Measurements from ENCODE around the gene NOL3. TPM values are rescaled to one million over a fixed set of nuclear protein-coding genes. Genes with fewer than 3 reads are reported as not detected.

Gene NOL3
- total and polyA plus RNA-seq, 2 of the 4 experiments (the other 2 are of a cell fraction): 6.1 to 17.2 TPM

DNA sequence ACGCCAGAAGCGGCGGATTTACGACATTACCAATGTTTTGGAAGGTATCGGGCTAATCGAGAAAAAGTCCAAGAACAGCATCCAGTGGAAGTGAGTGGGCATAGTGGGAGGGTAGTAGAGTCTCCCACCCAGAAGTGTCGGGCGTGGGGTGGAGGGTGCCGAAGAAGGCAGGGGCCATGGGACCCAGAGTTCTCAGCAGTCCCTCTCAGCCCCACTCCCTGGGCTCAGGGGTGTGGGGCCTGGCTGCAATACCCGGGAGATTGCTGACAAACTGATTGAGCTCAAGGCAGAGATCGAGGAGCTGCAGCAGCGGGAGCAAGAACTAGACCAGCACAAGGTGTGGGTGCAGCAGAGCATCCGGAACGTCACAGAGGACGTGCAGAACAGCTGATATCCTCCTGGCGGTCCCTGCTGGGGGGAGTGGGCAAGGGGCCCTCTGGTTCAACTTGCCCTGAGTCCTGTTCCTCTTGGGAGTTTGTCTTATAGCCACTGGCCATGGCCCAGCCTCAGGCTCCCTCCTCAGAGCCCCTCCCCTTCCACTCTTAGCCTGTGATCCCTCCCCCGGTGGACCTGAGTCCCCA lies 22.5 kb downstream of the NOL3 start:
- Histone ChIP-seq H2AK9ac (replicated peaks; ENCODE audit: low read depth, low read length, poor library complexity) (peak overlapping the region; percentile 100), H2AK5ac (ENCODE audit: low read depth, low read length) (peak overlapping the region; percentile 92), H4K5ac (ENCODE audit: low read depth, low read length) (peak overlapping the region; percentile 85), H3K27ac (ENCODE audit: insufficient read depth, low read length) (peak overlapping the region; percentile 95), H3K79me1 (ENCODE audit: low read depth in 1 of 2, low read length in 2 of 2) (peaks cover 25 to 54% of the 10 kb centered on the region in 2 experiments), H3K14ac (replicated peaks; ENCODE audit: low read depth, low read length) (peak overlapping the region; percentile 97), H3K36me3 (ENCODE audit: control insufficient read depth, insufficient read depth, low read length) (peaks cover 45% of the 10 kb centered on the region), H3K9me1 (ENCODE audit: insufficient read depth, low read length) (peaks cover 23% of the 10 kb centered on the region), H3K9me3 (ENCODE audit: control insufficient read depth, insufficient read depth, low read length) (no peaks in the 10 kb centered on the region), H3K4me2 (ENCODE audit: low read depth, low read length) (peak overlapping the region; percentile 75), H2BK5ac (ENCODE audit: low read depth, low read length, poor library complexity, severe bottlenecking) (peak overlapping the region; percentile 88), H4K20me1 (ENCODE audit: insufficient read depth, low read length) (peaks cover 34% of the 10 kb centered on the region), H3K4me3 (ENCODE audit: insufficient read depth, low read depth, low read length) (peak overlapping the region; percentile 95), H3K56ac (ENCODE audit: extremely low read depth, insufficient read depth, low read length) (peak overlapping the region; percentile 69), H2BK120ac (ENCODE audit: low read depth, low read length) (no peak overlapping the region), H2AFZ (replicated peaks; ENCODE audit: low read length, poor library complexity) (peak overlapping the region; percentile 98), H2BK15ac (ENCODE audit: low read depth, low read length) (0 out of 3 replicates have a peak overlapping the region, but pooled peaks have one; percentile 21), H3K18ac (ENCODE audit: low read depth, low read length) (no peak overlapping the region), H3K23ac (ENCODE audit: low read depth, low read length) (peak overlapping the region; percentile 80; the same call in 1 of the 2 replicates), H4K91ac (ENCODE audit: insufficient read depth, low read depth, low read length) (peak overlapping the region; percentile 93), H4K8ac (ENCODE audit: low read depth in 2 of 2, low read length in 2 of 2) (peak overlapping the region; percentile 83 to 98; a peak in 3 of 4 replicates), H3K27me3 (ENCODE audit: control insufficient read depth, insufficient read depth, low read length) (no peaks in the 10 kb centered on the region), H3K4me1 (ENCODE audit: control insufficient read depth, insufficient read depth, low read length) (peaks cover 15% of the 10 kb centered on the region), H3K4ac (ENCODE audit: low read depth, low read length) (peak overlapping the region; percentile 93), H2BK20ac (ENCODE audit: low read depth, low read length) (no peak overlapping the region), H3K9ac (ENCODE audit: low read depth, low read length) (peak overlapping the region; percentile 98)
- intact Hi-C loops (cut with micrococcal nuclease) (no loop called here), dilution Hi-C loops (cut with HindIII; ENCODE audit: low sequenced_read_pairs, unreplicated experiment) (no loop called here), in situ Hi-C loops (cut with MboI; ENCODE audit: low sequenced_read_pairs) (no loop called here)
- ATAC-seq (ENCODE audit: low read depth) (no peak), DNase-seq (no peak)
- CTCF ChIA-PET: no interaction called here
- no TSS peak for BruUV-seq (replicated peaks)
- 80% methylated on average over 4 of the region's 17 CpGs; no CpG with 5 or more reads in 1 of the 2 experiments for WGBS, 2 experiments (ENCODE audit: extremely low coverage in 2 of 2, insufficient read length in 1 of 2)
- TF ChIP-seq, protein P1, sequence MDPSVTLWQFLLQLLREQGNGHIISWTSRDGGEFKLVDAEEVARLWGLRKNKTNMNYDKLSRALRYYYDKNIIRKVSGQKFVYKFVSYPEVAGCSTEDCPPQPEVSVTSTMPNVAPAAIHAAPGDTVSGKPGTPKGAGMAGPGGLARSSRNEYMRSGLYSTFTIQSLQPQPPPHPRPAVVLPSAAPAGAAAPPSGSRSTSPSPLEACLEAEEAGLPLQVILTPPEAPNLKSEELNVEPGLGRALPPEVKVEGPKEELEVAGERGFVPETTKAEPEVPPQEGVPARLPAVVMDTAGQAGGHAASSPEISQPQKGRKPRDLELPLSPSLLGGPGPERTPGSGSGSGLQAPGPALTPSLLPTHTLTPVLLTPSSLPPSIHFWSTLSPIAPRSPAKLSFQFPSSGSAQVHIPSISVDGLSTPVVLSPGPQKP (IDR thresholded peaks at IDR 0.05; ENCODE audit: borderline replicate concordance, low read depth, low read length): no peak
- no peak for TF ChIP-seq MXI1 (IDR thresholded peaks at IDR 0.05; ENCODE audit: borderline replicate concordance, low read depth, low read length)
- no peak for TF ChIP-seq RAD21 (IDR thresholded peaks at IDR 0.05; ENCODE audit: low read length)
- TF ChIP-seq POLR2A (IDR thresholded peaks at IDR 0.05; ENCODE audit: low read depth, low read length): no peak
- no peak for TF ChIP-seq RCOR1 (IDR thresholded peaks at IDR 0.05; ENCODE audit: insufficient replicate concordance, low read length)
- TF ChIP-seq MAZ (IDR thresholded peaks at IDR 0.05; ENCODE audit: borderline replicate concordance, low read depth, low read length): no peak
- TF ChIP-seq CEBPB (IDR thresholded peaks at IDR 0.05; ENCODE audit: low read depth, low read length): no peak
- TF ChIP-seq, protein P2, sequence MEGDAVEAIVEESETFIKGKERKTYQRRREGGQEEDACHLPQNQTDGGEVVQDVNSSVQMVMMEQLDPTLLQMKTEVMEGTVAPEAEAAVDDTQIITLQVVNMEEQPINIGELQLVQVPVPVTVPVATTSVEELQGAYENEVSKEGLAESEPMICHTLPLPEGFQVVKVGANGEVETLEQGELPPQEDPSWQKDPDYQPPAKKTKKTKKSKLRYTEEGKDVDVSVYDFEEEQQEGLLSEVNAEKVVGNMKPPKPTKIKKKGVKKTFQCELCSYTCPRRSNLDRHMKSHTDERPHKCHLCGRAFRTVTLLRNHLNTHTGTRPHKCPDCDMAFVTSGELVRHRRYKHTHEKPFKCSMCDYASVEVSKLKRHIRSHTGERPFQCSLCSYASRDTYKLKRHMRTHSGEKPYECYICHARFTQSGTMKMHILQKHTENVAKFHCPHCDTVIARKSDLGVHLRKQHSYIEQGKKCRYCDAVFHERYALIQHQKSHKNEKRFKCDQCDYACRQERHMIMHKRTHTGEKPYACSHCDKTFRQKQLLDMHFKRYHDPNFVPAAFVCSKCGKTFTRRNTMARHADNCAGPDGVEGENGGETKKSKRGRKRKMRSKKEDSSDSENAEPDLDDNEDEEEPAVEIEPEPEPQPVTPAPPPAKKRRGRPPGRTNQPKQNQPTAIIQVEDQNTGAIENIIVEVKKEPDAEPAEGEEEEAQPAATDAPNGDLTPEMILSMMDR (conservative IDR thresholded peaks at IDR 0.05; ENCODE audit: low read depth, low read length): no peak
- TF ChIP-seq SMC3 (IDR thresholded peaks at IDR 0.05; ENCODE audit: low read depth, low read length): no peak
- POLR2A ChIA-PET (ENCODE audit: unreplicated experiment): no interaction called here
